Smooth muscle cell (in vitro differentiated cells): ENCODE results near the gene LENG9. TPM values are rescaled to one million over a fixed set of nuclear protein-coding genes. Genes with fewer than 3 reads are reported as not detected.
A peak's percentile ranks its signal among the peaks of the same experiment; 100 is the strongest.

ENCODE experiments used
- DNase-seq: peaks from one replicate; lab custom pipeline; 2025; ENCODE audit not compliant: unreplicated experiment; lab: John Stamatoyannopoulos, UW
- H2AFZ ChIP-seq: fragments of 200-600 bp; sonication (generic); 2 replicates; pipeline ENCODE4 v1.6.0; 2016; ENCODE audit warnings: antibody characterized with exemption, low read depth, mild to moderate bottlenecking
- H3F3A ChIP-seq: fragments of 200-600 bp; sonication (generic); 2 replicates; pipeline ENCODE4 v1.6.0; 2017; ENCODE audit warnings: antibody characterized with exemption, low read depth
- H3K27ac ChIP-seq: fragments of 200-600 bp; sonication (generic); 2 replicates; pipeline ENCODE4 v1.5.1; 2016; ENCODE audit warnings: low read depth, mild to moderate bottlenecking
- H3K27me3 ChIP-seq: fragments of 200-600 bp; sonication (generic); 2 replicates; pipeline ENCODE4 v1.6.1; 2016; ENCODE audit warnings: low read depth, mild to moderate bottlenecking
- H3K36me3 ChIP-seq: fragments of 200-600 bp; sonication (generic); 2 replicates; pipeline ENCODE4 v1.5.1; 2016; ENCODE audit warnings: low read depth
- H3K4me1 ChIP-seq: fragments of 200-600 bp; sonication (generic); 2 replicates; pipeline ENCODE4 v1.5.1; 2016; ENCODE audit warnings: low read depth
- H3K4me2 ChIP-seq: fragments of 200-600 bp; sonication (generic); 2 replicates; pipeline ENCODE4 v1.6.0; 2016; ENCODE audit warnings: mild to moderate bottlenecking
- H3K4me3 ChIP-seq: fragments of 200-600 bp; sonication (generic); 2 replicates; pipeline ENCODE4 v1.5.1; 2016; ENCODE audit warnings: mild to moderate bottlenecking
- H3K79me2 ChIP-seq: fragments of 200-600 bp; sonication (generic); 2 replicates; pipeline ENCODE4 v1.6.0; 2016; ENCODE audit warnings: low read depth, mild to moderate bottlenecking
- H3K9ac ChIP-seq: fragments of 200-600 bp; sonication (generic); 2 replicates; pipeline ENCODE4 v1.6.0; 2016; ENCODE audit warnings: low read depth
- H3K9me3 ChIP-seq: fragments of 200-600 bp; sonication (generic); replicated peaks from 2 replicates; pipeline ENCODE4 v1.5.1; 2016; ENCODE audit warnings: low read depth
- H4K20me1 ChIP-seq: fragments of 200-600 bp; sonication (generic); 2 replicates; pipeline ENCODE4 v1.6.0; 2016; ENCODE audit warnings: low read depth
- WGBS: methylation state at CpG from one replicate; pipeline ENCODE4 v1.1.7; 2016; ENCODE audit warnings: low lambda C conversion rate; 5-methylcytosine and 5-hydroxymethylcytosine counted together
- polyA plus RNA-seq: library from polyadenylated mRNA; unstranded; fragments of >200 nt; fragmentation: Nextera tagmentation; extraction: Ambion mirVana; gene quantifications from 2 replicates; pipeline ENCODE4 v1.2.1, GENCODE V29; 2016
- total RNA-seq: library from RNA; depleted of rRNA; stranded (reverse); fragments of >200 nt; gene quantifications from 2 replicates; pipeline ENCODE4 v1.2.3, GENCODE V29; 2014
- TF ChIP-seq, protein P1 (sequence below): fragments of 200-600 bp; sonication (generic); IDR thresholded peaks from 2 replicates; pipeline ENCODE4 v1.5.1; 2017; ENCODE audit warnings: borderline replicate concordance, mild to moderate bottlenecking, antibody characterized with exemption; ENCODE audit not compliant: insufficient read depth, poor library complexity, severe bottlenecking

The LENG9 gene
- total and polyA plus RNA-seq, 2 experiments from 2014 or later, result 0.57 to 4.1 TPM

GRCh38 chr19:54420383-54421168, 43.0 kb downstream of the LENG9 start:
- Histone ChIP-seq H3K27me3 (peaks cover 22% of the 10 kb centered on the region), H3K36me3 (no peaks in the 10 kb centered on the region), H3K4me1 (peaks cover 35% of the 10 kb centered on the region), H3F3A (no peaks in the 10 kb centered on the region), H3K9ac (no peak overlapping the region), H3K4me2 (peak overlapping the region; percentile 79), H3K79me2 (no peaks in the 10 kb centered on the region), H3K27ac (no peak overlapping the region), H3K4me3 (peak overlapping the region; percentile 23), H3K9me3 (no peaks in the 10 kb centered on the region), H4K20me1 (no peaks in the 10 kb centered on the region), H2AFZ (peak overlapping the region; percentile 82)
- no peak for DNase-seq
- WGBS, result 9% methylated on average over 21 of the region's 37 CpGs
- TF ChIP-seq, protein P1, sequence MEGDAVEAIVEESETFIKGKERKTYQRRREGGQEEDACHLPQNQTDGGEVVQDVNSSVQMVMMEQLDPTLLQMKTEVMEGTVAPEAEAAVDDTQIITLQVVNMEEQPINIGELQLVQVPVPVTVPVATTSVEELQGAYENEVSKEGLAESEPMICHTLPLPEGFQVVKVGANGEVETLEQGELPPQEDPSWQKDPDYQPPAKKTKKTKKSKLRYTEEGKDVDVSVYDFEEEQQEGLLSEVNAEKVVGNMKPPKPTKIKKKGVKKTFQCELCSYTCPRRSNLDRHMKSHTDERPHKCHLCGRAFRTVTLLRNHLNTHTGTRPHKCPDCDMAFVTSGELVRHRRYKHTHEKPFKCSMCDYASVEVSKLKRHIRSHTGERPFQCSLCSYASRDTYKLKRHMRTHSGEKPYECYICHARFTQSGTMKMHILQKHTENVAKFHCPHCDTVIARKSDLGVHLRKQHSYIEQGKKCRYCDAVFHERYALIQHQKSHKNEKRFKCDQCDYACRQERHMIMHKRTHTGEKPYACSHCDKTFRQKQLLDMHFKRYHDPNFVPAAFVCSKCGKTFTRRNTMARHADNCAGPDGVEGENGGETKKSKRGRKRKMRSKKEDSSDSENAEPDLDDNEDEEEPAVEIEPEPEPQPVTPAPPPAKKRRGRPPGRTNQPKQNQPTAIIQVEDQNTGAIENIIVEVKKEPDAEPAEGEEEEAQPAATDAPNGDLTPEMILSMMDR, result no peak

- Histone ChIP-seq H3K4me3 (peak overlapping the region; percentile 23), H3K9ac (no peak overlapping the region), H3K27me3 (peaks cover 27% of the 10 kb centered on the region), H3K9me3 (no peaks in the 10 kb centered on the region), H4K20me1 (no peaks in the 10 kb centered on the region), H3F3A (no peaks in the 10 kb centered on the region), H2AFZ (peak overlapping the region; percentile 82), H3K27ac (no peak overlapping the region), H3K4me1 (peaks cover 35% of the 10 kb centered on the region), H3K4me2 (peak overlapping the region; percentile 79), H3K79me2 (no peaks in the 10 kb centered on the region), H3K36me3 (no peaks in the 10 kb centered on the region)
- 26% methylated on average over 10 of the region's 10 CpGs for WGBS
- TF ChIP-seq, protein P1, result no peak
- no peak for DNase-seq
Observed at GRCh38 chr19:54420068-54420382, 43.6 kb downstream of the LENG9 start.

DNA sequence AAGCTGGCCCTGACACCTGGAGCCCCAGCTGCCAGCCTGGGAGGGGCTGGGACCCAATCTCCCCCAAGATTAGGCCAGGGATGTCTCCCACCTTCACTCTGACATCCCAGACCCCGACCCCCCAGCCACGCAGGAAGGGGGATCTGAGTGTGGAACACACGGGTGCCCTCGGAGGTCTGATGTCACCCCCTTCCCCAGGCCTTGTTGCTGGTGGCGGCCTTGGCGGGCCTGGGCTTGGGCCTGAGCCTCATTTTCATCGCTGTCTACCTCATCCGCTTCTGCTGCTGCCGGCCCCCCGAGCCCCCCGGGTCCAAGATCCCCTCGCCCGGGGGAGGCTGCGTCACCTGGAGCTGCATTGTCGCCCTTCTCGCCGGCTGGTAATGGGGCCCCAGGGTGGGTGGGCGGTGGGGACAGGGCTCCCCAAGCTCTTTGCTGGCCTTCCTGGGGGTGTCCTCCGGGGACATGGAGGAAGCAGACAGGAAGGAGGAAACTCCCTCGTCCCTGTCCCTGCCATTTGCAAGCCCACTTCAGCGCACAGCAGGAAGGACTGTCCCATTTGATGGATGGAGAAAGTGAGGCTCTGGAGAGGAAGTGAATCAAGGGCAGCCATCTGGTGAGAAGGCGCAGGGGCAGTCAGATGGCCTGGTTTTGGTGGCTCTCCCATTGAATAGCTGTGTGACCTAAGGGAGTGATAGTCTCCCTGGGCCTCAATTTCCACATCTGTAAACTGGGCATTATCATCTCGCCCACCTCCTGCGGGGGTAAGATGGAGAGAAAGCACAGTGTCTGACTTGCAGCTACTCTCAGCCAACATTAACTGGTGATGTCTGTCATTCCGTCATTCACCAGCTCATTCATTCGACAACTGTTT, 44.4 kb downstream of the LENG9 start:
- DNase-seq, result no peak
- TF ChIP-seq, protein P1, result no peak
- no peaks in the 10 kb centered on the region for H3K9me3 ChIP-seq
- peaks cover 36% of the 10 kb centered on the region for H3K27me3 ChIP-seq
- H3K27ac ChIP-seq, result no peak overlapping the region
- no peak overlapping the region for H3K9ac ChIP-seq
- no peaks in the 10 kb centered on the region for H4K20me1 ChIP-seq
- H3K36me3 ChIP-seq, result no peaks in the 10 kb centered on the region
- WGBS, result 96% methylated on average over 16 of the region's 26 CpGs
- H3K4me2 ChIP-seq, result no peak overlapping the region
- H2AFZ ChIP-seq, result no peak overlapping the region
- no peaks in the 10 kb centered on the region for H3F3A ChIP-seq
- H3K79me2 ChIP-seq, result no peaks in the 10 kb centered on the region
- no peak overlapping the region for H3K4me3 ChIP-seq
- peaks cover 35% of the 10 kb centered on the region for H3K4me1 ChIP-seq
